HG03039 (cell line): Measurements from ENCODE around the gene DYNC1LI1.
"Not testable (repeated sequence)": the region's sequence is repeated elsewhere in the genome, so short reads cannot be mapped to it uniquely, and the experiment has no call there.

Experiments used
- ATAC-seq: cut with Tn5 transposase; IDR thresholded peaks from one replicate; pipeline ENCODE4 v1.9.1; 2021; ENCODE audit warnings: mild to moderate bottlenecking, moderate library complexity; ENCODE audit not compliant: unreplicated experiment

The DYNC1LI1 gene

DNA sequence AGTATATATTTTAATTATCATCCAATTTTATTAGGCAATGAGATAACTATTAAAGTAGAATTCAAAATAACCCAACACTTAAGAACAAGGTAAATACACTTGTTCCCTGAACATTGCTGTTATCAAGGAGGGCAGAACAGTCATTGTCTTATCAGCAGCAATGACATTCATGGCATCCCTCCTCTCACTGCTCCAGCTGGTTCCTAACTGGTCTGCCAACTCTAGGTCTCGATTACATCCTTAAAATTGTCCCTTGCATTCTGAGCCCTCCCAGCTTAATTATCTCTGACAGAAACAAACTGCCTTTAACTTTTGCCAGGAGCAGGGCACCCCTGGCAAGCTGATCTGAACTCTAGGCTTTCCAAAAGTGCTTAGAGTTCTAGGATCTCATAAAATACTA is 14.0 kb upstream of the DYNC1LI1 start:
- no peak for ATAC-seq

DNA sequence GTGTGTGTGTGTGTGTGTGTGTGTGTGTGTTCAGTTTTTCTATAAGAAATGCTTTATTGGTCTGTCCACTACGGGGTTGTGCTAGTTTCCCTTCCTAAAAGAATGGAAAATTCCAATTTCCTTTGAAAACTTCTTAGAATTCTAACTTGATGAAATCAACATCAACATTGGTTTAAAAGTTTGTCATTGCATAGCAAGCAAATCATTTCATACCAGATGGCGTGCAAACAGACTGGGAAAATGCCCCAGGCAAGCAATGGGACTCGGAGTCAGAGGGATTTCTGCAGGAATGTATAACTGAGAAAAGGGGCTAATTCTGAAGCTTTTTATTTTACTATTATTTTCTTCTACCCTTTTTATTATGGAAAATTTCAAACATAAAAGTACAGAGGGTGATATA is 13.1 kb upstream of the DYNC1LI1 start:
- ATAC-seq: no peak

DNA sequence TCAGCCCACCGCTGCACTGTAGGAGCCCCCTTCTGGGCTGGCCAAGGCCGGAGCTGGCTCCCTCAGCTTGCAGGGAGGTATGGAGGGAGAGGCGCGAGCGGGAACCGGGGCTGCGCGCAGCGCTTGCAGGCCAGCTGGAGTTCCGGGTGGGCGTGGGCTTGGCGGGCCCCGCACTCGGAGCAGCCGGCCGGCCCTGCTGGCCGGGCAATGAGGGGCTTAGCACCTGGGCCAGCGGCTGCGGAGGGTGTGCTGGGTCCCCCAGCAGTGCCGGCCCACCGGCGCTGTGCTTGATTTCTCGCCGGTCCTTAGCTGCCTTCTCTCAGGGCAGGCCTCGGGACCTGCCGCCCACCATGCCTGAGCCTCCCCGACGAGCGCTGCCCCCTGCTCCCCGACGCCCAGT is 8.0 kb upstream of the DYNC1LI1 start:
- not testable (repeated sequence) for ATAC-seq

DNA sequence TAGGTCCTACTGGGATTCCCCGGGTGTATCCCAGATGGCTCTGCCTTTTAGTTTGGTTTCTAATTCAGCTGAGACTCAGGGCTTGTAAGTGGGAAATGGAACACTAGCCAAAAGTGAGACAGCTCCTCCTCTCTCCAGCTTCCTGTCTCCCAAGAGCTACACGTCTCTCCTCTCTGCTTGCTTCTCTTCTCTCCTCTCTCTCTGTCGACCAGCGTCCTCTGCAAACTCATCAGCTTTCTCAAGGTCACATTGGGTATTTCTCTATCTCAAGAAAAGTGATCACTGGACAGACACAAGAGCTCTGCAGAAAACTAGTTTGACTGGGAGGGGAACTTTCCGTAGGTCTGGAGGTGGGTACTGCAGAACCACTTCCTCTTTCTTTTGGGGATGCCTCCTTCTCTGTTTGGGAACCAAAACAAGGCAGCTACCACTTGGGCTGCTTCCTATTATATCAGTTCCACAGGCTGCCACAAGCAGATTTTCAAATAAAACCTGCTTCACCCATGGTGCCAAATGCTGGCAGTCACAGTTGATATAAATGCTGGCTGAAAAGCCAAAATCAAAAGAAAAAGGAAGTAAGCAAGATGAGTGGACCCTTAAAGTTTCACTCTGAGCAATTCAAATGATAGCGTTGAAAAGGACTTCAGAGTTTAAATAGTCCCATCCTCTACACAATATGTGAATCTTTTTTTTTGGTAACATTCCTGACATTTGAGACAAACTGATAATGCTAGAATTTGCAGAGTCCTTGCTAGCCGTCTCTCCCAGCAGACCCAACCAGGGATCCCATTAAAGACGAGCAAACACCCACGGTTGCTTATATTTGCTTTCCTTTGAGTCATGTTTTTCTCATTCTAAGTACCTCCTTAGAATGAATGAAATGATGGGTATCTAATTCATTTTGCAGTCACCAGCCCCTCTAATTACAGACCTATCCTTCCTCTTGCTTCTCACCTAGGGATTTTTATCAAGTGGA is 7.2 kb upstream of the DYNC1LI1 start:
- peak; percentile 91 for ATAC-seq

DNA sequence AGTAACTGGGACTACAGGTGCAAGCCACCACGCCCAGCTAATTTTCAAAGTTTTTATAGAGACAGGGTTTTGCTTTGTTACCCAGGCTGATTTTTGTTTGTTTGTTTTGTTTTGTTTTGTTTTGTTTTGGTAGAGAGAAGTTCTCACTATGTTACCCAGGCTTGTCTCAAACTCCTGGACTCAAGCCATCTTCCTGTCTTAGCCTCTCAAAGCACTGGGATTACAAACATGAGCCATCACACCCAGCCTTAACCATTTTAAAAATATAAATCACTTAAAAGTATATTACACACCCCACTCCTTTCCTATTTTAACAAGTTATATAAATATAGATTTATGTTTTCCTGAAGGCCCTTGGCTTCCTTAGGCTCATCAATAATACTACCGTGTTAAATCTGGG is 6.5 kb upstream of the DYNC1LI1 start:
- no peak for ATAC-seq

DNA sequence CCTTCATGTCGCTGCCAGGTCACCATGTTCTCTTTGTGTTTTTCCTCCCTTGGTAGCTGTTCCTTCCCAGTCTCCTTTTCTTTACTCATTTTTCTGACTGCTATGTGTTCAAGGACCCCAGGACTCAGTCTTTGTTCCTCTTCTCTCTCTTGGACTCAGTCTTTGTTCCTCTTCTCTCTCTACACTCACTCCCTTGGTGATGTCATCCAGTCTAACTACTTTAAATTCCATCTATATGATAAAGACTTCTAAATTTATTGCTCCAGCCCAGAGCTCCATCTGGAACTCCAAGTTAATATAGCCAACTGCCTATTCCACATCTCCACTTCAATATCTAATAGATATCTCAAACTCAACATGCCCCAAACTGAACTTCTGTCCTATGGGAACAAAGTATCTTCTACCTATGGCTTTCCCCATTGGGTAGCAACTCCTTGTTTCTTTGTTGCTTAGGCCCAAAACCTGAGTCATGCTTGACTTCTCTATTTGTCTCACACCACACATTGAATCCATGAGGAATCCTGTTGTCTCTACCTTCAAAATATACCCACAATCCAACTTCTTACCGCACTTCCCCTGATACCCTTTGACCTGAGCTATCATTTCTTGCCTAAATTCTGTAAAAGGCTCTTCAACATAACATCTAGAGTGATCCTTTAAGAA is 4.9 kb upstream of the DYNC1LI1 start:
- no peak for ATAC-seq

DNA sequence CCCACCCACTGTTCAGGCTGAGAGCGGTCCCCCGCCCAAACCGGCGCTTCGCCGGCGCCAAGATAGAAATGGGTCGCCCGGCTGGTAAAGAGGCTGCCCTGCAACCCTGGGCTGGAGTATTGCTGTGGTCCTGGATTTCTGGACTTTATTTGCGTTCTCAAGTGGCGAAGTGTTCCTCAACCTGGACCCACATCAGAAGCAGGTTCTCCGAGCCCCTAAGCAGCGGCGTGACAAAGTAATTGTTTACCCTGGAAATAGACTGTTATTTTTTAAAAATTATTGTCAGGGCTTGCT is 481 bp upstream of the DYNC1LI1 start:
- no peak for ATAC-seq

DNA sequence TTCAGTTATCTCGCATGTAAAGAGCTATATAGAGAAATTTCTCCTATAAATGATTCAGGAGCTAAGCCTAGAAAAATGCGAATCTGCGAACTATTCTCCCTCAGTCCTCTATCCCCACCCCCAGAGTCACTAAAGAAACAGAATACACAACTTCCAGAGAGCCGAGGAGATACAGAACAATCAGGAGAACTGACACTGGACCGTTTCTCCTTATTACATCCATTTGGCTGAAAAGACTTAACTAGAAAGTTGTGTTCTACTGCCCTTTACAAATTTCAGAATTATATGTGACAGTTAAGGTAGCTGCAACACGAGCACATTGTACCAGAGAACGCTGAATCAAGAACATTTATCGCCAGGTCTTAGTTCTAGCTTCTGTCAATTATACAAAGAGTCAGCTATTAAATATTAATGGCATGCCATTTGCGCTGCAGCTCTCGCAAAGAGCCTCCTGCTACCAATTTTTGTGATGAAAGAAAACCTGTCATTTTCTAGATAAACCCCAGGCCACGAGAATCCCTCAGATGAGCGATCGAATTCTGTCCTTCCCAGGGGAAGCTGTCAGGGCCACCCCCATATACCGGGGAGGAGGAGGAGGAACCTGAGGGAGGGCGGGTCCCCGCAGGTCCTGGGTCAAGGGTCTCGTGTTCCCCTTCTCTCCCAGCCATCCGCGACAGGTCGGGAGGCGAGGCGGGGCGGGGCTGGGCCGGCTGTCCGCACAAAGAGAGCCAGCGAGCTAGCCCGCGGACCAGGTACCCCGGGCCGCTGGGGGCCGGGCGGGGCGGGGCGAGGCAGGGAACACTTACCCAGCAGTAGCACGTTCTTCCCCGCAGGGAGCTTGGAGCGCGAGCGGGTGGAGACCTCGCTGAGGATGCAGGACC is 878 bp downstream of the DYNC1LI1 start:
- peak; percentile 35 for ATAC-seq

DNA sequence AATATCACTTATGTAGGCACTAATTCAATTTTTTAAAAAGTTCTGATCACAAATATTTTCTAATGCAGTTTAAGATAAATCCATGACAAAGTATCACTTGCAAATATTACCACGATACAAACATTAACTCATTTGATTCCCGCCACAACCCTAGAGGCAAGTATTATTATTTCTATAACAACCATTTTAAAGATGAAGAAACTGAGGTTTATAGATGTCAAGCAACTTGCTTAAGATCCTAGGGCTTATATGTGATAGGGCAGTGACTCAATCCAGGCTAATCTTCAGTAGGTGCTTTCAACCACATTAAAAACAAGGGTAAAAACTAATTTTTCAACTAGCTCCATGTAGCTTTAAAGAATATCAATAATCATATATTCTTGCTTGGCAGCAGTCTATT is 1.7 kb downstream of the DYNC1LI1 start:
- no peak for ATAC-seq

DNA sequence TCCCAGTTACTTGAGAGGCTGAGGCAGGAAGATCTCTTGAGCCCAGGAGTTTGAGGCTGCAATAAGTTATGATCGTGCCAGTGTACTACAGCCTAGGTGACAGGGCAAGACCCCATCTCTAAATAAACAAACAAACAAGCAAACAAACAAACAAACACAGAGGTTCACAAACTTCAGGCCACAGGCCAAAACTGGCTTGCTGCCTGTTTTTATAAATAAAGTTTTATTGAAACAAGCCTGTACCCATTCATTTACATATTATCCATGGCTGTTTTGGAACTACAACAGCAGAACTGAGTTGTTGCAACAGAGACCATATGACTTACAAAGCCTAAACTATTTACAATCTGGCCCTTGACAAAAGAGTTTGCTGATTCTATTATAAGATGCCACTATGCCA is 6.5 kb downstream of the DYNC1LI1 start:
- ATAC-seq: no peak

DNA sequence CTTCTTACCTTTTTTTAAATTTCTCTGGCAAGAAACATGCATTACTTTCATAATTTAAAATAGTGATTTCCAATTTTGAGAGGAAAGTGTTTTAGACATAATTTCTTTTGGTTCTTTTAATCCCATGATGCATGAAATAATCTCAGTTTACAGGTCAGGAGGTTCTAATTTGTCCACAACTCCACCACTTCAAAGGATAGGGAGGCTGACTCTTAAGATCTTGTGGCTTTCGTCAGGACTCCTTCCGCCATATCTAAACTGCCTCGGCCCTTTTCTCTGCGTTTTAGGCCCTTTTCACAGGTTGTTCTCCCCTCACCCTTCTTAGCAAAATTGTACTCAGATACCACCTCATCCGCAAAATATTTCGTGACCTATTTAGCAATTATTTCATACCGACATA is 8.0 kb downstream of the DYNC1LI1 start:
- no peak for ATAC-seq

DNA sequence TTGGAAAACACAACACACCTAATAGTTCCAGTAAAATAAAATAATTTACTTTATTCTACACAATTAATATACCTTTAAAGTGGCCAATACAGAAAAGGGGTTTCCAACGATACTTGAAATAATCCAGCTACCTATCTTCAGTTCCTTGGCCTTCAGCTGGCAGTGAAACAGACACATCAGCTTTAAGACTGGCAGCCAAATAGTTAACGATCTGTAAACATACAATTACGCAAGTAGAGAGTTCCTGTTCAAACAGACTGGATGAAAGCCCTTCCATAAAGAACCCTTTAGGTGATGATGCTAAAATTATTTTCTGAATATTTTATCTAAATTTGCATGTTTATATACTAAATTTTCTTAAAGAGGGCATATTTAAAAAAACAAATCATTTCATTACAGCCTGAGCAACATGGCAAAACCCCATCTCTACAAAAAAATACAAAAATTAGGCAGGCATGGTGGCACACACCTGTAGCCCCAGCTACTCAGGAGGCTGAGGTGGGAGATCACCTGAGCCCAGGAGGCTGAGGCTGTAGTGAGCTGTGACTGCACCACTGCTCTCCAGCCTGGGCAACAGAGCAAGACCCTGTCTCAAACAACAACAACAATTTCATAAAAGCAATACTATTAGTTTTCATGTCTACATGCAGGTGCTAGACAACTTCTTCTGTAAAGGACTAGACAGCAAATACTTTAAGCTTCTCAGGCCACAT is 12.9 kb downstream of the DYNC1LI1 start:
- no peak for ATAC-seq

DNA sequence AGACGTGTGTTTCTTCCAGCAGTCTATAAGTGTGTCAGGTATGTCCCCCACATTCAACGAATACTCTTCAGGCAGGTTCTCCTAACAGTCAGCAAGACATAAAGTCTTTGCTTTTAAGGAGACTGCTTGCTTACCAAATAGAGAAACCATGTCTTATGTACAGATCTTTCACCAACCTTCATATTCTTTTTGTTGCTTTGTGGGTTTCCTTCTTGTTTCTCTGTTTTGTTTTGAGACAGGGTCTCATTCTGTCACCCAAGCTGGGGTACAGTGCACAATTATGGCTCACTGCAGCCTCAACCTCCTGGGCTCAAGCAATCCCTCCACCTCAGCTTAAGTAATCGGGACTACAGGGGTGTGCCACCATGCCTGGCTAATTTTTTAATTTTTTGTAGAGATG is 14.3 kb downstream of the DYNC1LI1 start:
- ATAC-seq: no peak

DNA sequence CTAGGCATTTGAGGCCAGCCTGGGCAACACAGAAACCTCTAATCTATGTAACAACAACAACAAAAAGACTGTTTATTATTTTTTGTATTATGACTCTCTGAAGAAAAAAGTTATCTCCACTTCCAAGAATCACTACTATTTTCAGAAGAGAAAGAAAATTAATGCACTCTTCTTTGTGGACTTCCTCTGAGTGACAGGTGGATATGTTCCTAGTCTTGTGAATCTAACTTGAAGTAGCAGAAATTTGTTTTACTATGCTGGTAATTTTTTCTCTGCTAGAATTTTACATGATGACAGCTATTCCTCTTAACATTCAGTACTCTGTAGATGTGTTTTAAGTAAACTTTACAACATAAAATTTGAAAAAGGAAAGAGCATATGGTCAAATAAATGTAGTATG is 16.7 kb downstream of the DYNC1LI1 start:
- ATAC-seq: no peak

DNA sequence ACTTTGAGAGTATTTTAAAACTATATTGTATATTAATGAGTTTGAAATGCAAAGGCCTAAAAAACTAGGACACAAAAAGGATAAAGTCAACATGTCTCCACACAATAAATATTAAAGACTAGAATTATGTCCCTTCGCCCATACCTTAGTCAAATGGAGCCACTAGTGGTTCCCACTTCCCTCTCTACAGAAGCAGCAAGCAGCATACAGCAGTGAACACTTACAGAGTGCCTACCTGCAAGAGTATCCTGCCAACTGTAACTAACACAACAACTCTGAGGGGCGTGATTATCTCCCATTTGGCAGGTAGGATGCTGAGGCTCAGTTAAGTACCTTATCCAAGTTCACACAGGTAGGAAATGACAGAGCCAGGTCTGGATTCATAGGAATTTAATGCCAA is 17.2 kb downstream of the DYNC1LI1 start:
- no peak for ATAC-seq

DNA sequence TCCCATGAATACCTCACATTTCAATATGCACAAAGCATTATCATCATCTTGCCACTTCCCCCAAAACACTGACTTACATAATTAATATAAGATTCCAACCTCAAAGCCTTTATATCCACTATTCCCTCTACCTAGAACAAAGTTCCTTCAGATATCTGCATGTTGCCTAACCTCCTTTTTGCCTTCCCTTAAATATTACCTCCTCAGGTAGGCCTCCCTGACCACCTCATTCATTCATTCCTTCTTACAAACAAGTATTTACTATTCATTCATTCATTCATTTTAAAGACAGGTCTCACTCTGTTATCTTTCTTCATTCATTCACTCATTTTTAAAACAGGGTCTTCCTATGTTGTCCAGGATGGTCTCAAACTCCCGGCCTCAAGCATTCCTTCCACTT is 18.6 kb downstream of the DYNC1LI1 start:
- no peak for ATAC-seq

DNA sequence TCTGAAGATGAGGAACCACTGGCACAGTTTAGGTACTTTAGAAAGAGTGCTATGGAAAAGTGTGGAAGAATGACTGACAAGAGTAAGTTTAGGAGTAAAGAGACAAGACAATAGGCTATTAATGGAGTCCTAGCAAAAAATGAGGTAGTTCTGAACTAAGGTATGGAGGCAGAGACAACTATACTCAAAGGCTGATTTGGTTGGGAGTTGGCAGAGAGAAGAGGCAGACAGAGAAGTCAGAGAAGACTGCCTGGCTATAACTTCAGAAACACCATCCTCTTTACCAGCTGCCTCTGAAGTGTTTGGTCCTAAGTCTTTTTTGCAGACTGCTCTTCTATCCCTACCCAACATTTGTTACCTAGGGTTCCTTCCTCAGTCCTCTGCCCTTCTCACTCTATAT is 19.2 kb downstream of the DYNC1LI1 start:
- ATAC-seq: no peak

DNA sequence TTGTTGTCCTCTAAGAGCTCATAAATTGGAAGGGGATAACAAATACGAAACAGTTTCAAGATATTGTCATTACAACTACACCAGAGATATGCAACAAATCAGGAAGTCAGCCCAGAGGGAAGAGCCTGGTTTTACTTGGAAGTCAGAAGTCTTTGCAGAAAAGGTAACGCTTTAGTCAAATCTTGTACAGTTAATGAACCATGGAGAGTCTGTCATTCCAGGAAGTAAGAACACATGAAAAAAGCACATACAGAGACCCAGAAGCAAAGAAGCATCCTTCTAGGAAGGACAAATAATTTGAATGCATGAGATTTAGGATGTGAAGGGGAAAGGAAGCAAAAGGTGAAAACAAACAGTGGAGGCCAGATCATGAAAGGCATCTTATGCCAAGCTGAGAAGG is 19.6 kb downstream of the DYNC1LI1 start:
- no peak for ATAC-seq

DNA sequence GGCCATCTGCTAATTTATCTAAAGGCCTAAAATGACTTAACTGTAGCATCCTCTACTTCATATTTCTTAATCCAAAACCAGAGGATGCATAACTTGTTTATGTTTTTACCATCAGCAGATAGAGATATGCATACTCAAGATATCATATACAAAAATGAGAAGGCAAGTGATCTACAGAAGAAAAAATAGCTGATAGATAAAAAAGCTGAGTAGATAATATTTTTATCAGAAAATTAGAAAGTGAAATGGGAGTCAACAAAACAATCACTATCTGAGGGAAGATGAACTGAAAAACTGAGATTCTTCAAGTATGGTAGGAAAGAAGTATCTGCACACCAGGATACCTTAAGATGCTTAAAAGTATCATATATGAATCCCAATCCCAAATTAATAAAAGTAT is 25.4 kb downstream of the DYNC1LI1 start:
- no peak for ATAC-seq

DNA sequence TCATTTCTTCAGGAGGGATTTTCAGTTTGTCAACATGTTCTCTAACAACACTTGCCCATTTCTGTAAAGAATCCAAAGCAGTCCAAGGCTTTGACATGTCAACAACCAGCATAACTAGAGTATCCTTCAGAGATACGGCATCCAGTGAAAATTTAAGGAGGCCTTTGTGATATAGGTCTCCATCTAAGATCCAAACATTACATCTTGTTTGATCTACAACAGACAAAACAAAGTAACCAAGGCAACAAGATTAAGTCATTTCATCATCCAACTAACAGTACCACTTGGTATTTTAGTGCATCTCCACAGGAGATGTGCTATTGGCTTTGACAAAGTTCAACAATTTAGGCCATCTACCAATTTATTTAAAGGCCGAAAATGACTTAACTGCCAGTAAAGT is 25.8 kb downstream of the DYNC1LI1 start:
- no peak for ATAC-seq

DNA sequence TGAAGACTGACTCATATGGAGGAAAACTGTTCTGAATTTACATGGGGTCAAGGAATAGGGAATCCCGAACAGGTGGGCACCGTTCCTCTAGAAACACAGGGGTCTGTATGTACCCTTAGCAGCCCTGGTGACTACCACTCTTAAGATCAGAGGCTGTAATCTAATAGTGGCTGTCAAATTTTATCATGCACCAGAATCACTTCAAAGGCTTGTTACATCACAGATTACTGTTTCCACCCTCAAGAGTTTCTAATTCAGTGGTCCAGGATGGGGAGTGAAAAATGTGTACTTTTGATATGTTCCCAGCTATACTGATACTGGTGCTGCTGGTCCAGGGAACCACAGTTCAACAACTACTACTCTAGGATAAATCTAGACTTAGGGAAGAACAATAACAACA is 27.9 kb downstream of the DYNC1LI1 start:
- ATAC-seq: no peak
